ENCODE measurements around the gene ZMYM3.

Gene ZMYM3

DNA sequence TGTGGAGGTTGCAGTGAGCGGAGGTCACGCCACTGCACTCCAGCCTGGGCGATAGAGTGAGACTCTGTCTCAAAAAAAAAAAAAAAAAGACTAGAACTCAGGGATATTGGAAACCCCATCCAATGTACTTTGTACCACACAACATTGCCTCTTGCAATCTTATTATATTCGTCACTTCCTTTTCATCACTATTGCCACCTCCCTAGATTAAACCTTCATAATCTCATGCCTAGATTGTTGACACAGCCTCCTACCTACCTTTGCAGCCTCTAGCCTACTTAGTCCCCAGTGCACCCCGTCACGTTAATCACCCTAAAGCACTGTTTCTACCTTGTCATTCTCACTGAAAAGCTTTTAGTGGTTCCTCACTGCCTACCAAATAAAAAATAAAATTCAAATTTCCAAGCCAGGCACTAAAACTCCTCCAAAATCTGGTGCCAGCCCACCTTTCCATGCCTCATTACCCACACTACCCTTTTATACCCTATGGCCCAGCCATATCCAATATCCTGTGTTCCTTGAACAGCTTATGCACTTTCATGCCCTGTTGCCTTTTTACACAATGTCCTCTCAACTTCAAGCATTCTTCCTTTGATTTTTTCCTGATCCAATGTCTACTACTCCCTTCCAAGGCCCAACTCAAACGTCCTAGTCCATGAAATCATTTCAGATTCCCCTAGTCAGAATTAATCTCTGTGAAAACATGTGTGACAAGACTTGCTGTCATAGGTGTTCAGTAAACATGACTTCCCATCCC, 54.5 kb downstream of the ZMYM3 start:
- no peak overlapping the region for H3K4me3 ChIP-seq (ENCODE audit: low read depth, low read length)
- TF ChIP-seq, protein P1, sequence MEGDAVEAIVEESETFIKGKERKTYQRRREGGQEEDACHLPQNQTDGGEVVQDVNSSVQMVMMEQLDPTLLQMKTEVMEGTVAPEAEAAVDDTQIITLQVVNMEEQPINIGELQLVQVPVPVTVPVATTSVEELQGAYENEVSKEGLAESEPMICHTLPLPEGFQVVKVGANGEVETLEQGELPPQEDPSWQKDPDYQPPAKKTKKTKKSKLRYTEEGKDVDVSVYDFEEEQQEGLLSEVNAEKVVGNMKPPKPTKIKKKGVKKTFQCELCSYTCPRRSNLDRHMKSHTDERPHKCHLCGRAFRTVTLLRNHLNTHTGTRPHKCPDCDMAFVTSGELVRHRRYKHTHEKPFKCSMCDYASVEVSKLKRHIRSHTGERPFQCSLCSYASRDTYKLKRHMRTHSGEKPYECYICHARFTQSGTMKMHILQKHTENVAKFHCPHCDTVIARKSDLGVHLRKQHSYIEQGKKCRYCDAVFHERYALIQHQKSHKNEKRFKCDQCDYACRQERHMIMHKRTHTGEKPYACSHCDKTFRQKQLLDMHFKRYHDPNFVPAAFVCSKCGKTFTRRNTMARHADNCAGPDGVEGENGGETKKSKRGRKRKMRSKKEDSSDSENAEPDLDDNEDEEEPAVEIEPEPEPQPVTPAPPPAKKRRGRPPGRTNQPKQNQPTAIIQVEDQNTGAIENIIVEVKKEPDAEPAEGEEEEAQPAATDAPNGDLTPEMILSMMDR (IDR thresholded peaks at IDR 0.05; ENCODE audit: low read depth, low read length) = no peak

DNA sequence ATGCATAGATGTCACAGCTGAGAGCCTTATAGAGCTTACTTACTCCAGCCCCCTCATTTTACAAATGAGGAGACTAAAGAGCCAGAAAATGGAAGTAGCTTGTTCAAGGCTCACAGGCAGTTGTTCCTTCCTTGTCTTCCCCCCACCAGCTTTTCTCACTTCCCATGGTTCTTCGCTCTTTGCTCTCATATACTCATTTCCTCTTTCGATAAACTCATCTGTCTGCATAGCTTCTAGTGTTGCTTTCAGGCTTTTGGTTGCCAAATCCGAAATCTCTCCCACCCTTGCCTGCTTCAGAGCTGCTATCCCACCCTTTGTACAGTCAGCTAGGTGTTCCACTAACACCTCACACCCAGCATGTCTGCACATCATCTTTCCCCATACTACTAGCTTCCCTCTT, 55.9 kb downstream of the ZMYM3 start:
- no peak overlapping the region for H3K4me3 ChIP-seq (ENCODE audit: low read depth, low read length)
- TF ChIP-seq, protein P1 (IDR thresholded peaks at IDR 0.05; ENCODE audit: low read depth, low read length) = no peak

DNA sequence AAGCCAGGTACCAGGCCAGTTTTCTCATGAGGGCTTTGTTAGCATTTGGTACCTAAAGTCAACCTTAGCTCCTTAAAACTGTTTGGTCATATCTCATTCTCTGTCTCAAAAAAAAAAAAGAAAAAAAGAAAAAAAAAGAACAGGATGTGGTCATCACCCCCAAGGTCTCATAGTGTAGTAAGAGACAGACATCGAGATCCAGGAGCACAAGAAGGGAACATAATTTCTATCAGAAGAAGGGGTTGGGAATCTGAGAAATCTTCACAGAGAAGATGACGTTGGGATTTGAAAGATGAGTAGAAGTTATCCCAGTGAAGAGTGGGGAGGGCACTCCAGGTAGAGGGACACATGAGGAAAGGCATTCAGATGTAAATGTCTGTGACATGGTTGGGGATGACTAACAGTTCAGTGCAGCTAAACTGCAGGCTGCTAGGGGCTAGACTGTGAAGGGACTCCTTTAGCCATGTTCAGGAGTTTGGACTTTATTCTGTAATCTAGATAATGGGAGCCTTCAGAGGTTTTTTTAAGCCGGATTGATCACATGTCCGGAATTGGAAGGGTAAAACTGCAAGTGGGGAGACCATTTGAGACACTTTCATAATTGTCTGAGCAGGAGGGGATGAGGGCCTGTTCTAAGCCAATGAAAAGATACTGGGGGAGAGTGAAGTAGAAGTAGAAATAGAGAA, 57.8 kb downstream of the ZMYM3 start:
- no peak overlapping the region for H3K4me3 ChIP-seq (ENCODE audit: low read depth, low read length)
- TF ChIP-seq, protein P1 (IDR thresholded peaks at IDR 0.05; ENCODE audit: low read depth, low read length) = no peak

DNA sequence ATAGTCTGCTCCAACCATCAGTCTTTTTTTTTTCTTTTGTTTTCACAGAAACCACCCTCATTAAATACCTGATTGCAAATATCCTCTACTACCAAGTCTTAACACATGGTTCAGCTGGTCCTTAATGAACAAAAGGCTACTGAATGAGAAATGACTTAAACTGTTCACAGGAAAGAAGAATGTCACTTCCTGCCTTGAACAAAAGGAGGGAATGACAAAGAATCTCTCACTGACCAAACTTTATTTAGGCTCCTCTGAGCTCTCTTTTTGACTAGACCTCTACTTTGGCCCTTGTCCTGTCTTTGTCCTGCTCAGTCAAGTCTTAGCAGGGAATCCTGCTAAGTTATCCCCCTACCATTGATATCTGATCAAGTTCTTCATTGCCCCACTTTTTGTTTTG, 62.7 kb downstream of the ZMYM3 start:
- TF ChIP-seq, protein P1 (IDR thresholded peaks at IDR 0.05; ENCODE audit: low read depth, low read length) = no peak
- H3K4me3 ChIP-seq (ENCODE audit: low read depth, low read length) = no peak overlapping the region
